K562 (cell line): ENCODE results near the gene ERBB4. TPM values are rescaled to one million over a fixed set of nuclear protein-coding genes. Genes with fewer than 3 reads are reported as not detected.

ENCODE experiments used
- ATAC-seq: fragments of 200-7000 bp; cut with Tn5 transposase; 3 replicates; pipeline ENCODE4 v1.9.1; 2020; ENCODE audit warnings: moderate library complexity
- BruUV-seq: library from RNA; stranded (reverse); fragments of 400-500 nt; replicated peaks from 2 replicates; lab custom pipeline; 2021; lab: Mats Ljungman, UMichigan
- CTCF ChIA-PET: fragments of 300-600 bp; formaldehyde crosslinking; extraction: SDS; loops from one replicate; lab custom pipeline; 2021; ENCODE audit warnings: low intra/inter-chr PET ratio; lab: Yijun Ruan, JAX
- POLR2A ChIA-PET: fragments of 300-600, 350-650 bp; sonication (Branson Sonifier 250); formaldehyde crosslinking; extraction: SDS; loops from one replicate; lab custom pipeline; 2021; ENCODE audit warnings: antibody characterized with exemption, inconsistent platforms; lab: Yijun Ruan, JAX
- DNase-seq, 4 experiments: peaks; one replicate each; pipeline versions ENCODE4 v3.0.0 to v3.0.0-alpha.2; 2011 to 2018; ENCODE audit warnings: low spot score in 3 of 4, mixed read lengths in 3 of 4; ENCODE audit errors: extremely low read depth in 1 of 4
- FAIRE-seq: peaks from 2 replicates; lab custom pipeline; 2011; peaks lifted over from hg19 to GRCh38; lab: Jason Lieb, UNC
- H2AFZ ChIP-seq: 2 replicates; pipeline ENCODE4 v1.6.0; 2011; ENCODE audit warnings: low read depth, low read length, control low read depth, inconsistent platforms
- H3K27ac ChIP-seq: fragments of 200-600 bp; 3 replicates; pipeline ENCODE4 v1.8.0; 2011; ENCODE audit warnings: low read depth, mild to moderate bottlenecking, control low read depth, inconsistent platforms, low read length, moderate library complexity, mixed read lengths; ENCODE audit errors: extremely low read depth
- H3K27me3 ChIP-seq, 2 experiments: fragments of 300-600 bp in 1 of 2; 2 replicates in 1 of 2; 3 replicates in 1 of 2; pipeline versions ENCODE4 v1.6.0 to v1.8.0; 2011; ENCODE audit warnings: inconsistent platforms in 2 of 2, low read length in 2 of 2, mild to moderate bottlenecking in 1 of 2, mixed read lengths in 1 of 2, moderate library complexity in 1 of 2; ENCODE audit not compliant: control insufficient read depth in 2 of 2, insufficient read depth in 2 of 2
- H3K36me3 ChIP-seq: fragments of 300-600 bp; 3 replicates; pipeline ENCODE4 v1.8.0; 2011; ENCODE audit warnings: mild to moderate bottlenecking, low read length, inconsistent platforms; ENCODE audit not compliant: control insufficient read depth, insufficient read depth
- H3K4me1 ChIP-seq, 2 experiments: fragments of 200-600 bp in 1 of 2; replicated peaks in 1 of 2; 2 replicates in 1 of 2; 3 replicates in 1 of 2; pipeline versions ENCODE4 v1.5.1 to v1.8.0; 2011; ENCODE audit warnings: inconsistent platforms in 2 of 2, low read length in 2 of 2, mild to moderate bottlenecking in 1 of 2, mixed read lengths in 1 of 2, moderate library complexity in 1 of 2; ENCODE audit not compliant: control insufficient read depth in 2 of 2, insufficient read depth in 2 of 2
- H3K4me2 ChIP-seq: 2 replicates; pipeline ENCODE4 v1.6.1; 2011; ENCODE audit warnings: low read length, control low read depth, inconsistent platforms, mixed read lengths; ENCODE audit not compliant: insufficient read depth
- H3K4me3 ChIP-seq: fragments of 200-600 bp; sonication (generic), shearing (Covaris generic); 2 replicates; pipeline ENCODE4 v1.5.1; 2016; ENCODE audit warnings: control low read depth, inconsistent platforms
- H3K79me2 ChIP-seq: fragments of 200-600 bp; 3 replicates; pipeline ENCODE4 v1.8.0; 2011; ENCODE audit warnings: low read length, inconsistent platforms; ENCODE audit not compliant: control insufficient read depth, insufficient read depth
- H3K9ac ChIP-seq, 2 experiments: 2 replicates each; pipeline versions ENCODE4 v1.6.0 to v1.6.1; 2011; ENCODE audit warnings: low read depth in 2 of 2, low read length in 2 of 2, control low read depth in 1 of 2, inconsistent platforms in 1 of 2, mild to moderate bottlenecking in 1 of 2, mixed read lengths in 1 of 2; ENCODE audit not compliant: insufficient read depth in 1 of 2
- H3K9me1 ChIP-seq: one replicate; pipeline ENCODE4 v1.6.0; 2011; ENCODE audit warnings: inconsistent platforms, mild to moderate bottlenecking, low read length, moderate library complexity; ENCODE audit not compliant: control insufficient read depth, insufficient read depth
- H3K9me3 ChIP-seq: replicated peaks from 2 replicates; pipeline ENCODE4 v1.5.1; 2011; ENCODE audit warnings: low read depth, low read length, inconsistent platforms; ENCODE audit not compliant: control insufficient read depth, insufficient read depth
- H4K20me1 ChIP-seq: replicated peaks from 2 replicates; pipeline ENCODE4 v1.6.1; 2011; ENCODE audit warnings: low read length, inconsistent platforms, mixed read lengths; ENCODE audit not compliant: control insufficient read depth, insufficient read depth
- CBFB ChIP-seq: sonication (generic); formaldehyde crosslinking; IDR thresholded peaks from 2 replicates; pipeline ENCODE4 v1.4.0; 2020; ENCODE audit warnings: mild to moderate bottlenecking, missing genetic modification reagents
- DDX20 ChIP-seq: fragments of 450-650 bp; IDR thresholded peaks from 2 replicates; pipeline ENCODE4 v1.6.1; 2016; ENCODE audit warnings: missing genetic modification characterization, low read depth, mild to moderate bottlenecking, missing compliant biosample characterization, moderate library complexity
- DNMT1 ChIP-seq: fragments of 450-650 bp; IDR thresholded peaks from 2 replicates; pipeline ENCODE4 v1.6.1; 2016; ENCODE audit warnings: antibody characterized with exemption, mild to moderate bottlenecking
- E2F3 ChIP-seq: fragments of 250-450 bp; sonication (Bioruptor Pico); IDR thresholded peaks from 2 replicates; pipeline ENCODE4 v1.4.0; 2020; ENCODE audit warnings: mild to moderate bottlenecking
- HSF4 ChIP-seq: fragments of 250-450 bp; sonication (Bioruptor Pico); IDR thresholded peaks from 2 replicates; pipeline ENCODE4 v2.1.2; 2022; ENCODE audit warnings: mild to moderate bottlenecking, moderate library complexity, borderline replicate concordance
- JUNB ChIP-seq: fragments of 450-650 bp; formaldehyde crosslinking; conservative IDR thresholded peaks from 2 replicates; pipeline ENCODE4 v1.4.0; 2020; ENCODE audit warnings: mild to moderate bottlenecking
- KHSRP ChIP-seq: fragments of 450-650 bp; IDR thresholded peaks from 2 replicates; pipeline ENCODE4 v1.6.1; 2017
- NCOA6 ChIP-seq: fragments of 450-650 bp; IDR thresholded peaks from 2 replicates; pipeline ENCODE4 v1.6.1; 2017; ENCODE audit warnings: mild to moderate bottlenecking
- PCBP2 ChIP-seq: fragments of 200-400 bp; formaldehyde crosslinking; IDR thresholded peaks from 2 replicates; pipeline ENCODE4 v1.6.1; 2018; ENCODE audit warnings: low read length, low read depth, mild to moderate bottlenecking, moderate library complexity; ENCODE audit not compliant: poor library complexity, severe bottlenecking
- POLR2A ChIP-seq: fragments of 450-650 bp; conservative IDR thresholded peaks from 2 replicates; pipeline ENCODE4 v1.6.1; 2016
- RFX1 ChIP-seq: fragments of 450-650 bp; IDR thresholded peaks from 2 replicates; pipeline ENCODE4 v1.6.1; 2016; ENCODE audit warnings: mild to moderate bottlenecking, moderate library complexity
- SETDB1 ChIP-seq: IDR thresholded peaks from one replicate; pipeline ENCODE4 v1.6.1; 2012; ENCODE audit warnings: low read length, control low read depth, inconsistent platforms
- STAG1 ChIP-seq: sonication (generic); formaldehyde crosslinking; IDR thresholded peaks from 2 replicates; pipeline ENCODE4 v1.5.0; 2020; ENCODE audit warnings: missing genetic modification reagents, borderline replicate concordance
- ZNF764 ChIP-seq: fragments of 250-450 bp; sonication (Bioruptor Pico); IDR thresholded peaks from 2 replicates; pipeline ENCODE4 v1.4.0; 2020; ENCODE audit warnings: low read depth, mild to moderate bottlenecking, moderate library complexity
- WGBS: fragments of 100-300 bp; shearing (Covaris generic); methylation state at CpG from one replicate; pipeline ENCODE4 v1.1.6; 2016; ENCODE audit warnings: low coverage, mixed read lengths; ENCODE audit not compliant: insufficient coverage; ENCODE audit errors: missing lambda C conversion rate; 5-methylcytosine and 5-hydroxymethylcytosine counted together
- in situ Hi-C: fragments of 300-500 bp; cut with MboI; formaldehyde crosslinking; loops from 4 replicates; pipeline ENCODE4 v1.15.0; 2018; ENCODE audit warnings: inconsistent platforms, mixed read lengths
- intact Hi-C: fragments of 100-400 bp; cut with micrococcal nuclease; formaldehyde crosslinking; loops from 2 replicates; pipeline ENCODE4 v1.14.2; 2022
- polyA plus RNA-seq, 8 experiments: library from polyadenylated mRNA; depleted of rRNA in 4 of 8; stranded (reverse) in 5 of 8; unstranded in 3 of 8; fragments of >200 nt; fragmentation: Nextera tagmentation in 2 of 8; fragmentation: Illumina TruSeq in 1 of 8; extraction: Ambion mirVana in 2 of 8; extraction: Trizol in 1 of 8; gene quantifications; 2 replicates each; pipeline versions ENCODE4 v1.2.1 to v1.2.3, GENCODE V29; 2011 to 2014; ENCODE audit warnings: inconsistent platforms in 1 of 8, missing spikeins in 1 of 8
- total RNA-seq, 7 experiments: library from RNA; depleted of rRNA in 6 of 7; stranded (reverse); fragments of >200 nt in 6 of 7; fragmentation: Illumina TruSeq in 2 of 7; extraction: Trizol in 2 of 7; gene quantifications; 2 replicates each; pipeline versions ENCODE4 v1.2.1 to v1.2.3, GENCODE V29; 2011 to 2021; ENCODE audit warnings: low replicate concordance in 1 of 7
- TF ChIP-seq, protein P1 (sequence below): sonication (generic); formaldehyde crosslinking; IDR thresholded peaks from 2 replicates; pipeline ENCODE4 v1.8.0; 2023; ENCODE audit warnings: mild to moderate bottlenecking, missing genetic modification reagents

ERBB4 gene
- total and polyA plus RNA-seq, 9 of the 15 experiments (the other 6 are each of a cell fraction or from before 2014, with no cell fraction given): not detected

DNA sequence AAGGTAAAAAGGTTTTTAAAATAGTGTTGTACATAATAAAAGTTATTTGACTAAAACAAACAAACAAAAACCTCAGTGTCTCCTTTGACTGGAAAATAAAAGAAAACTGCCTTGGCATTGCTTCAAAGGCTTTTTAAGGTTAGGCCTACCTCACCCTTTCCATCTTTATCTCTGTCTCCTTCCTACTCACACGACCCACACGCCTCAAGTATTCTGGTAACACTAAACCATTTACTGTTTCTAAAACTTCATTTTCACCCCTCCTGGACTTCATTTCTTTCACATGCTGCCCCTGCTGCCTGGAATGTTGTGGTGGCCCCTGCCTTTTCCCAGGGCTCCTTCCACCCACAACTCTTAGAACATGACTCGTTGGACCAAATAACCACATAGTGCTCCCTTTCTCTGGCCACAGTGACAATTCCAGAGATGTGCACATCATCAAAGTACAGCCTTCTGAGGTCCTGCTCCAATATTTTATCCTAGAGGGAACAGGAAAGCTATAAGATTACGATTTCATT is 54.0 kb downstream of the ERBB4 start (continued):
- TF ChIP-seq HSF4 (CRISPR knock-in tag): no peak
- TF ChIP-seq PCBP2: no peak
- TF ChIP-seq ZNF764 (CRISPR knock-in tag): no peak
- no peak for TF ChIP-seq DNMT1
- TF ChIP-seq KHSRP: no peak
- no peak for TF ChIP-seq NCOA6
- TF ChIP-seq STAG1: no peak
- no peak for TF ChIP-seq E2F3 (CRISPR knock-in tag)
- TF ChIP-seq POLR2A: no peak

DNA sequence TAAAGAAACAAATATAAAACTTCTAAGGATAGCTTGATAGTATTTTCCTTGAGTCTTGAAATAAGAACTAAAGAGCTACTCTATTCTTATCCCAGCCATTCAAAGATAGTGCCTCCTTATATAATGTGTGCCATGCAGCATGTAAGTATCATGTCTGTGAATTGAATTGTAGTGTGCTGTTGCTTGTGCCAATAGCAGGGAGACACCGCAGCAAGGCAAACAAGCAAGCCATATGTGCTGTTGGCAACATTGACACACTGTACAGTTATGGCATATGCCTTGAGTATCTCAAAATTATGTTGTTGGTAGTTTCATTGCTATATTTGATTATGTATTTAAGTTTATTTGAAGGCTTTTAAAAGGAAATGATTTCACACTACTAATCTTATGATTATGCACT is 58.2 kb downstream of the ERBB4 start:
- Histone ChIP-seq H3K4me1 (no peaks in the 10 kb centered on the region), H3K4me2 (no peak overlapping the region), H2AFZ (no peak overlapping the region), H3K4me3 (no peak overlapping the region), H3K79me2 (no peaks in the 10 kb centered on the region), H3K9ac (no peak overlapping the region), H3K36me3 (no peaks in the 10 kb centered on the region), H3K9me3 (no peaks in the 10 kb centered on the region), H3K9me1 (no peaks in the 10 kb centered on the region), H3K27ac (no peak overlapping the region), H3K27me3 (no peaks in the 10 kb centered on the region), H4K20me1 (no peaks in the 10 kb centered on the region)
- ChIA-PET CTCF (no interaction called here), POLR2A (no interaction called here)
- no peak for DNase-seq
- in situ Hi-C loops (no loop called here), intact Hi-C loops (no loop called here)
- 0% methylated on average over 1 of the region's 1 CpG for WGBS
- BruUV-seq: no TSS peak
- TF ChIP-seq, protein P1, sequence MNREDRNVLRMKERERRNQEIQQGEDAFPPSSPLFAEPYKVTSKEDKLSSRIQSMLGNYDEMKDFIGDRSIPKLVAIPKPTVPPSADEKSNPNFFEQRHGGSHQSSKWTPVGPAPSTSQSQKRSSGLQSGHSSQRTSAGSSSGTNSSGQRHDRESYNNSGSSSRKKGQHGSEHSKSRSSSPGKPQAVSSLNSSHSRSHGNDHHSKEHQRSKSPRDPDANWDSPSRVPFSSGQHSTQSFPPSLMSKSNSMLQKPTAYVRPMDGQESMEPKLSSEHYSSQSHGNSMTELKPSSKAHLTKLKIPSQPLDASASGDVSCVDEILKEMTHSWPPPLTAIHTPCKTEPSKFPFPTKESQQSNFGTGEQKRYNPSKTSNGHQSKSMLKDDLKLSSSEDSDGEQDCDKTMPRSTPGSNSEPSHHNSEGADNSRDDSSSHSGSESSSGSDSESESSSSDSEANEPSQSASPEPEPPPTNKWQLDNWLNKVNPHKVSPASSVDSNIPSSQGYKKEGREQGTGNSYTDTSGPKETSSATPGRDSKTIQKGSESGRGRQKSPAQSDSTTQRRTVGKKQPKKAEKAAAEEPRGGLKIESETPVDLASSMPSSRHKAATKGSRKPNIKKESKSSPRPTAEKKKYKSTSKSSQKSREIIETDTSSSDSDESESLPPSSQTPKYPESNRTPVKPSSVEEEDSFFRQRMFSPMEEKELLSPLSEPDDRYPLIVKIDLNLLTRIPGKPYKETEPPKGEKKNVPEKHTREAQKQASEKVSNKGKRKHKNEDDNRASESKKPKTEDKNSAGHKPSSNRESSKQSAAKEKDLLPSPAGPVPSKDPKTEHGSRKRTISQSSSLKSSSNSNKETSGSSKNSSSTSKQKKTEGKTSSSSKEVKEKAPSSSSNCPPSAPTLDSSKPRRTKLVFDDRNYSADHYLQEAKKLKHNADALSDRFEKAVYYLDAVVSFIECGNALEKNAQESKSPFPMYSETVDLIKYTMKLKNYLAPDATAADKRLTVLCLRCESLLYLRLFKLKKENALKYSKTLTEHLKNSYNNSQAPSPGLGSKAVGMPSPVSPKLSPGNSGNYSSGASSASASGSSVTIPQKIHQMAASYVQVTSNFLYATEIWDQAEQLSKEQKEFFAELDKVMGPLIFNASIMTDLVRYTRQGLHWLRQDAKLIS: no peak
- TF ChIP-seq JUNB (no peak), DDX20 (tag) (no peak), SETDB1 (no peak), ZNF764 (CRISPR knock-in tag) (no peak), RFX1 (no peak), CBFB (no peak)
- ATAC-seq: no peak
- no peak for FAIRE-seq
